ENCODE measurements around the gene RFX4. TPM values are rescaled to one million over a fixed set of nuclear protein-coding genes. Genes with fewer than 3 reads are reported as not detected.

RFX4 gene
- total RNA-seq, 4 donors from 2014 or later, result not detected

DNA sequence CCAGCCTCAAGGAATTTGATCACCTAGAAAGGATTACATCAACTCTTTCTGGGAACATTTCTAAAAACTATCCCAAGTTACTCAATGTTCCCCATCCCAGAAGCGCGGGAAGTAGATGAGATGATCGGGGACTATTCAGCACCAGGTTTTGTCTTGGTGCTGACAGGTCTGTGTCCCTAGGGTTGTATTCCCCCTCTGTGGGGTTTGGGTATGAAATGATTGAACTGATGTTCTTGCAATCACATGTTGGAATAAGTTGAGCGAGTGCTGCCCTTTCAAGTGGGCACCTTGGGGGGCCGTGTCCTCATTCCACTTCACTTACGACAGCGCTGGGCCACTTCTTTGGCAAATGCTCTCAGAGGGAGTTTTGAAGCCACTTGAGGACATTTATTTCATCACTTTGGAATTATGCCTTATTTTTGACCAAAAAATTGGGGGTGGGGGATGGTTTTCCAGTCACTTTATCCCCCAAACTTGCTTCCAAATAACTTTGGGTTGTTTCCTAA, 69.8 kb downstream of the RFX4 start:
- 90 to 97% methylated on average over 7 of the region's 7 CpGs for WGBS, 2 donors

GRCh38 chr12:106655577-106655976, 72.8 kb downstream of the RFX4 start:
- H3K36me3 ChIP-seq, result no peaks in the 10 kb centered on the region
- DNase-seq, result no peak
- H3K4me1 ChIP-seq, result no peaks in the 10 kb centered on the region
- H3K27ac ChIP-seq, result no peak overlapping the region
- WGBS, 2 donors, result 93 to 94% methylated on average over 3 of the region's 3 CpGs
- no peak overlapping the region for H3K4me3 ChIP-seq
- H3K9me3 ChIP-seq, result peaks cover 0 to 5% (median 0%) of the 10 kb centered on the region in 3 donors
- TF ChIP-seq POLR2A (IDR thresholded peaks at IDR 0.05), result no peak
- TF ChIP-seq, protein P1, sequence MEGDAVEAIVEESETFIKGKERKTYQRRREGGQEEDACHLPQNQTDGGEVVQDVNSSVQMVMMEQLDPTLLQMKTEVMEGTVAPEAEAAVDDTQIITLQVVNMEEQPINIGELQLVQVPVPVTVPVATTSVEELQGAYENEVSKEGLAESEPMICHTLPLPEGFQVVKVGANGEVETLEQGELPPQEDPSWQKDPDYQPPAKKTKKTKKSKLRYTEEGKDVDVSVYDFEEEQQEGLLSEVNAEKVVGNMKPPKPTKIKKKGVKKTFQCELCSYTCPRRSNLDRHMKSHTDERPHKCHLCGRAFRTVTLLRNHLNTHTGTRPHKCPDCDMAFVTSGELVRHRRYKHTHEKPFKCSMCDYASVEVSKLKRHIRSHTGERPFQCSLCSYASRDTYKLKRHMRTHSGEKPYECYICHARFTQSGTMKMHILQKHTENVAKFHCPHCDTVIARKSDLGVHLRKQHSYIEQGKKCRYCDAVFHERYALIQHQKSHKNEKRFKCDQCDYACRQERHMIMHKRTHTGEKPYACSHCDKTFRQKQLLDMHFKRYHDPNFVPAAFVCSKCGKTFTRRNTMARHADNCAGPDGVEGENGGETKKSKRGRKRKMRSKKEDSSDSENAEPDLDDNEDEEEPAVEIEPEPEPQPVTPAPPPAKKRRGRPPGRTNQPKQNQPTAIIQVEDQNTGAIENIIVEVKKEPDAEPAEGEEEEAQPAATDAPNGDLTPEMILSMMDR (IDR thresholded peaks at IDR 0.05), result no peak
- H3K27me3 ChIP-seq, result peaks cover 0 to 37% (median 0%) of the 10 kb centered on the region in 4 donors
- intact Hi-C loops (cut with DNase I), result no loop called here

More for the DNA sequence above, 69.8 kb downstream of the RFX4 start:
- Histone ChIP-seq H3K36me3 (no peaks in the 10 kb centered on the region), H3K27me3 (peaks cover 0 to 22% (median 0%) of the 10 kb centered on the region in 4 donors), H3K9me3 (no peaks in the 10 kb centered on the region), H3K27ac (no peak overlapping the region), H3K4me3 (no peak overlapping the region), H3K4me1 (no peaks in the 10 kb centered on the region)
- intact Hi-C loops (cut with DNase I), result no loop called here
- DNase-seq, result no peak
- TF ChIP-seq POLR2A (IDR thresholded peaks at IDR 0.05), result no peak
- TF ChIP-seq, protein P1 (IDR thresholded peaks at IDR 0.05), result no peak

- intact Hi-C loops (cut with DNase I), result no loop called here
- DNase-seq, result no peak
- Histone ChIP-seq H3K36me3 (no peaks in the 10 kb centered on the region), H3K27ac (no peak overlapping the region), H3K27me3 (peaks cover 0 to 34% (median 0%) of the 10 kb centered on the region in 4 donors), H3K4me3 (no peak overlapping the region), H3K4me1 (no peaks in the 10 kb centered on the region), H3K9me3 (peaks cover 0 to 24% (median 0%) of the 10 kb centered on the region in 3 donors)
- TF ChIP-seq, protein P1 (IDR thresholded peaks at IDR 0.05), result no peak
- TF ChIP-seq POLR2A (IDR thresholded peaks at IDR 0.05), result no peak
- 50 to 52% methylated on average over 3 of the region's 3 CpGs for WGBS, 2 donors
Observed at GRCh38 chr12:106657488-106657887, 74.7 kb downstream of the RFX4 start.

GRCh38 chr12:106663385-106663784, 80.6 kb downstream of the RFX4 start:
- no peak for DNase-seq
- intact Hi-C loops (cut with DNase I), result no loop called here
- no peak for TF ChIP-seq POLR2A (IDR thresholded peaks at IDR 0.05)
- TF ChIP-seq, protein P1 (IDR thresholded peaks at IDR 0.05), result no peak
- Histone ChIP-seq H3K9me3 (peaks cover 0 to 39% (median 0%) of the 10 kb centered on the region in 3 donors), H3K4me3 (no peak overlapping the region), H3K36me3 (no peaks in the 10 kb centered on the region), H3K27me3 (peaks cover 0 to 31% (median 0%) of the 10 kb centered on the region in 4 donors), H3K4me1 (no peaks in the 10 kb centered on the region), H3K27ac (no peak overlapping the region)
- WGBS, 2 donors, result 72 to 80% methylated on average over 2 of the region's 2 CpGs

DNA sequence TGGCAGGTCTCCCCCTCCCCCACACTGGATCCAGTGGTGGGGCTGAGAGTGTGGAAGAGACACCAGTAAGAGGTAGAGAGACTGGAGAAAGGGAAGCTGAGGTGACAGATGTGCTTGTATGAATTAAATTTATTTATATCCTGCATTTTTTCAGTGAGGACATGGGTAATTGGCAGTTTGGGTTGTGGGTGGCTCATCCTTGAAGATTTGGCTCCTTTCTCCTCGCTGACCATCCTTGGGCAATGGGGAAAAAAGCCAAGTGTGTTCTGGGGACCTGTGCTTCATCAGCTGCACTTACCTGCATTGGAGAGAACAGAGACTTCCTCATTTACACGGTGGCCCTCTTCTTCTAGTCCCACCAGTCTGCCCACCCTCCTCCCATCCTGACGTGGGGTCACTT, 86.4 kb downstream of the RFX4 start:
- H3K27me3 ChIP-seq, result peaks cover 0 to 62% (median 0%) of the 10 kb centered on the region in 4 donors
- H3K36me3 ChIP-seq, result no peaks in the 10 kb centered on the region
- no peaks in the 10 kb centered on the region for H3K4me1 ChIP-seq
- TF ChIP-seq POLR2A (IDR thresholded peaks at IDR 0.05), result no peak
- TF ChIP-seq, protein P1 (IDR thresholded peaks at IDR 0.05), result no peak
- H3K27ac ChIP-seq, result no peak overlapping the region
- H3K9me3 ChIP-seq, result no peaks in the 10 kb centered on the region
- intact Hi-C loops (cut with DNase I), result no loop called here
- 31 to 41% methylated on average over 3 of the region's 3 CpGs for WGBS, 2 donors
- H3K4me3 ChIP-seq, result no peak overlapping the region
- DNase-seq, result no peak

All from esophagus squamous epithelium (tissue), 5 donors.